Measurements from ENCODE around the gene RUNX2. TPM values are rescaled to one million over a fixed set of nuclear protein-coding genes. Genes with fewer than 3 reads are reported as not detected.

RUNX2 gene
- total RNA-seq, 1 donor from 2014 or later: 0.52 TPM

DNA sequence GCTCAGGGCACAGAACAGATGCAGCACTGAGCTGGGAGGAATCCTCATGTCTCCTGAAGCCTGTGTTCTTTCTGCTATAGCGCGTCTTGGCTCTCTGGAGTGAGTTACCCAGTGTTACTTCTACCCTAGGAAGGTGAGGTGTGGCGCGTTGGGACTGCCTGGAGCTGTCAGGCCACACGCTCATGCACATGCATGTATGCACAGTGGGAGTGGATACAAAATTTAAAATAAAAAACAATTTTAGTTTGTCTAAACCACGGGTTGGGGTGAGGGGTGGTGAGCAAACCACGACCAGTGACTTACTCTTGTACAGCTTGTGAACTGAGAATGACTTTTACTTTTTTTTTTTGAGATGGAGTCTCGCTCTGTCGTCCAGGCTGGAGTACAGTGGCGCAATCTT, 348.2 kb downstream of the RUNX2 start:
- Histone ChIP-seq H3K27me3 (ENCODE audit: control insufficient read depth in 3 of 3, insufficient read depth in 3 of 3, low read length in 3 of 3) (peaks cover 0 to 8% (median 3%) of the 10 kb centered on the region in 3 donors), H3K27ac (ENCODE audit: low read depth, low read length) (no peak overlapping the region), H3K9me3 (ENCODE audit: control insufficient read depth in 3 of 3, low read length in 3 of 3) (peaks cover 0 to 2% (median 1%) of the 10 kb centered on the region in 3 donors), H3K4me1 (ENCODE audit: control insufficient read depth in 3 of 3, insufficient read depth in 3 of 3, low read length in 3 of 3) (peaks cover 0 to 4% (median 0%) of the 10 kb centered on the region in 3 donors), H3K4me3 (ENCODE audit: low read length in 3 of 3) (no peak overlapping the region), H3K9ac (ENCODE audit: low read depth in 1 of 3, low read length in 3 of 3) (no peak overlapping the region), H3K36me3 (ENCODE audit: control insufficient read depth in 3 of 3, insufficient read depth in 3 of 3, low read length in 3 of 3) (no peaks in the 10 kb centered on the region)

DNA sequence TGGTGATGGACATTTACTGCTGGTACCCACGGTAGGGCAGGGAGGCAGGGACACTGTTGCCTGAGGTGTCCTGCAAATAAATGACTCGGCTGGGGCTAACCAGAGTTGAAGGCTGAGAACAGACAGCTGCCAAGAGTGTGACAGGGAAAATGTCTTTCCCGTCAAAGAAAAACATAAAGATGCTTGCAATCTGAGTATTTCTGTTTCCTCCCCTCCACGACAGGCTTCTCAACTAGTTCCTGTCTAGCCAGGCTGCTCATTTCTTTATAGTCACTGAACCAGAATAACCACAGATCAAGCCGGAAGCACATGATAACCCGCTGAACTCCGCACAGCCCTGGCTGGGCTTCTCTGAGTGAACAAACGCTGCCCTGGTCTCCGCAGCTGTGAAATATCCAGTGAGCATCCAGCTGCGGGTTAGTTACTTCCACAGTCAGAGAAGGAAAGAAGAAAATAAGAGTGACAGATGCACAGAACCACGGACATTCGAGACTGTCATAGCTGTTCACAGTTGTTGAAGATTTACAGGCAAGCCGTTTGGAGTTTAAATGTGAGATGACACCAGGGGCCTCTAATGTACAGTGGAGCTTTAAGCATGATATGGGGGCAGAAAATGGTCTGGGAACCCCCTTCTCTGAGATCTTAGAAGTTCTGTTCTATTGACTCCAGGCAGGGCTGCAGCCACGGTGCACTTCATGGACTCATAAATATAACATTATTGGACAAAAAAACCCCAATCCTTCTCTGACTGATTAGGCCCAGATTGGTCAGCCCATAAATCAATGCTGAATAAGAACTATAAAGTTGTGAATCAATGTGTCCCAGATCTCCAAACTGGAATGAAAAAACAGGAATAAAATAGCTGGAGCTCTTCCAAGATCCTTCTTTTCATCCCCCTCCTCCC, 349.5 kb downstream of the RUNX2 start:
- H3K4me3 ChIP-seq (ENCODE audit: low read length in 3 of 3): no peak overlapping the region
- H3K4me1 ChIP-seq (ENCODE audit: control insufficient read depth in 3 of 3, insufficient read depth in 3 of 3, low read length in 3 of 3): peaks cover 0 to 4% (median 0%) of the 10 kb centered on the region in 3 donors
- H3K9ac ChIP-seq (ENCODE audit: low read depth in 1 of 3, low read length in 3 of 3): no peak overlapping the region
- peaks cover 0 to 2% (median 1%) of the 10 kb centered on the region in 3 donors for H3K9me3 ChIP-seq (ENCODE audit: control insufficient read depth in 3 of 3, low read length in 3 of 3)
- no peaks in the 10 kb centered on the region for H3K36me3 ChIP-seq (ENCODE audit: control insufficient read depth in 3 of 3, insufficient read depth in 3 of 3, low read length in 3 of 3)
- H3K27me3 ChIP-seq (ENCODE audit: control insufficient read depth in 3 of 3, insufficient read depth in 3 of 3, low read length in 3 of 3): peaks cover 0 to 8% (median 3%) of the 10 kb centered on the region in 3 donors
- peak overlapping the region; percentile 15 for H3K27ac ChIP-seq (ENCODE audit: low read depth, low read length)

DNA sequence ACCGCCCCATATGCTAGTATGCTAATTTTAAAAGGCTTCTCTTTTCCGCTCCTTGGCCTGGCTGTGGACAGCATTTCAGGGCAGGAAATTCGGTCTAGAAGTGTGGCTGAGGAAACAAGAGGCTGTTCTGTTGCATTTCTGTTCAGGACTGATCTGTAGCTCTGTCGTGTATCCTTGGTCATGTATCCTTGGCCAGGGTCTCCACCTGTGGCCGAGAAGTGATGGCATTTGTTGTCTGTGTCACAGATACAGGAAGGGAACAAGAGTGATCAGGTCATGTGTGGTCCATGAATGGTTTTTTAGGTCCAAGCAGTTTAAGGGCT, 350.1 kb downstream of the RUNX2 start:
- H3K9me3 ChIP-seq (ENCODE audit: control insufficient read depth in 3 of 3, low read length in 3 of 3): peaks cover 0 to 2% (median 1%) of the 10 kb centered on the region in 3 donors
- no peak overlapping the region for H3K9ac ChIP-seq (ENCODE audit: low read depth in 1 of 3, low read length in 3 of 3)
- peaks cover 0 to 8% (median 3%) of the 10 kb centered on the region in 3 donors for H3K27me3 ChIP-seq (ENCODE audit: control insufficient read depth in 3 of 3, insufficient read depth in 3 of 3, low read length in 3 of 3)
- H3K4me1 ChIP-seq (ENCODE audit: control insufficient read depth in 3 of 3, insufficient read depth in 3 of 3, low read length in 3 of 3): peaks cover 0 to 4% (median 0%) of the 10 kb centered on the region in 3 donors
- no peaks in the 10 kb centered on the region for H3K36me3 ChIP-seq (ENCODE audit: control insufficient read depth in 3 of 3, insufficient read depth in 3 of 3, low read length in 3 of 3)
- no peak overlapping the region for H3K4me3 ChIP-seq (ENCODE audit: low read length in 3 of 3)
- H3K27ac ChIP-seq (ENCODE audit: low read depth, low read length): no peak overlapping the region

DNA sequence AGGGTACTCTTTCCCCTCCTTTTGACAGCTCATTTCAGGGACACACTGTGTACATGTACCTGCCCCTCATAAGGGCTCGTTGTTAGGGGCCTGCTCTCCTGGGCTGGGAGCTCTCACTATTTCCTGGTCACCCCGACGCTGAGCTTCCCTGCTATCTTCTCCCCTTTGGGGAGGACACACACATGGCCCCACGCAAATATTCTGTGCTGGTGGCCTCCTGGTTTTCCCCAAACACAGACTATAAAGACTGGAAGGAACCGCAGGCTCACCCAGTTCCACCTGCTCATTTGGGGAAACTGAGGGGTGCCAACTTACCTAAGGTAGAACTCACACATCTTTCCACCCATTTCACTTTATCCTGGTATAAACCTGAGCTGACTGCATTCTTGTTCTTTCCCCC, 351.0 kb downstream of the RUNX2 start:
- Histone ChIP-seq H3K9ac (ENCODE audit: low read depth in 1 of 3, low read length in 3 of 3) (no peak overlapping the region), H3K9me3 (ENCODE audit: control insufficient read depth in 3 of 3, low read length in 3 of 3) (peaks cover 0 to 2% (median 1%) of the 10 kb centered on the region in 3 donors), H3K4me1 (ENCODE audit: control insufficient read depth in 3 of 3, insufficient read depth in 3 of 3, low read length in 3 of 3) (peaks cover 0 to 4% (median 0%) of the 10 kb centered on the region in 3 donors), H3K4me3 (ENCODE audit: low read length in 3 of 3) (no peak overlapping the region), H3K27me3 (ENCODE audit: control insufficient read depth in 3 of 3, insufficient read depth in 3 of 3, low read length in 3 of 3) (peaks cover 0 to 8% (median 3%) of the 10 kb centered on the region in 3 donors), H3K36me3 (ENCODE audit: control insufficient read depth in 3 of 3, insufficient read depth in 3 of 3, low read length in 3 of 3) (no peaks in the 10 kb centered on the region), H3K27ac (ENCODE audit: low read depth, low read length) (no peak overlapping the region)

DNA sequence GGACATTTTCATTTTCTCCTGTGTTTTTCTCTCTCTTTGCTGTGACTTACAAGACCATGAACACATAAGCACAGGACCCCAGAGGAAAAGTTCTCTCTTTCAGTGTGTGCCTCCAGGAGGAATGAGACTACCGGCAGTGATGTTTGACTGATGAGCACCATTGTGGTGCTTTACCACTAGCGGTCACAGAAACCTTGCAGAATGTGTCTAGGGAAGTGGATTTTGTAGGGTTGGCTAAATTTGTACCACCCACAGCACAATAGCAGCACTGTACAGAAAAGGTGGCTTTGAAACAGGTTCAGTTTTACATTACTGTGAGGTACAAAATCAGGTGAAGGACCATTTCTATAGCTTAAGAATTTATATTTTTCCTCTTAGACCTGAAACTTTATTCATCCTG, 351.5 kb downstream of the RUNX2 start:
- H3K4me1 ChIP-seq (ENCODE audit: control insufficient read depth in 3 of 3, insufficient read depth in 3 of 3, low read length in 3 of 3): peaks cover 0 to 4% (median 0%) of the 10 kb centered on the region in 3 donors
- H3K27me3 ChIP-seq (ENCODE audit: control insufficient read depth in 3 of 3, insufficient read depth in 3 of 3, low read length in 3 of 3): peaks cover 0 to 8% (median 3%) of the 10 kb centered on the region in 3 donors
- peaks cover 0 to 2% (median 1%) of the 10 kb centered on the region in 3 donors for H3K9me3 ChIP-seq (ENCODE audit: control insufficient read depth in 3 of 3, low read length in 3 of 3)
- no peak overlapping the region for H3K4me3 ChIP-seq (ENCODE audit: low read length in 3 of 3)
- H3K36me3 ChIP-seq (ENCODE audit: control insufficient read depth in 3 of 3, insufficient read depth in 3 of 3, low read length in 3 of 3): no peaks in the 10 kb centered on the region
- no peak overlapping the region for H3K27ac ChIP-seq (ENCODE audit: low read depth, low read length)
- H3K9ac ChIP-seq (ENCODE audit: low read depth in 1 of 3, low read length in 3 of 3): no peak overlapping the region

DNA sequence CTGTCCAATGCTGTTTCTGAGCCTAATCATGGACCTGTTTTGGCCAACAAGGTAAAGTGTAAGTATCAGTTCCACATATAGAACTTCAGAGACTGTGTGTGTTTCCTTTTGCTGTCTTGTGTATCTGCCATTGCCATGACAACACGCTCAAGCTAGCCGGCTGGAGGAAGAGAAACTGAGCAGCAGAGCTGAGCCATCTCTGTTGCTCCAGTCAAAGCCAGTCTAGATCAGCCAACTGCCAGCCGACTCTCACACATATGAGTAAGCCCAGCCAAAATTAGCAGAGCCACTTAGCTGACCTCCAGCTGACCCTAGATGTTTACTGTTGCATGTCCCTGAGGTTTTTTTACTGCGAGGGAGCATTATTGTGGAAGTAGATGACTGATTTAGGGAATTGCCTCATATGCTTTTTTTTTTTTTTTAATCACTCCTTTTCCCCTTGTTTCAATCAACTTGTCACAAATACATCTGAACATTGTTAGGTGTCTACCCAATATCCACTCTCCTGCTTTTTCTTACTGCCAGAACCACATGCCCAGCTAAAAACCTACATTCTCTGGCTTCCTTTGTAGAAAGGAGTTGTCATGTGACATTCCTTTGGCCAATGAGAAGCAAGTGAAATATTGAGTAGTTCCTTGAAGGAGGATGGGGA, 353.9 kb downstream of the RUNX2 start:
- Histone ChIP-seq H3K36me3 (ENCODE audit: control insufficient read depth in 3 of 3, insufficient read depth in 3 of 3, low read length in 3 of 3) (no peaks in the 10 kb centered on the region), H3K4me3 (ENCODE audit: low read length in 3 of 3) (no peak overlapping the region), H3K9ac (ENCODE audit: low read depth in 1 of 3, low read length in 3 of 3) (no peak overlapping the region), H3K4me1 (ENCODE audit: control insufficient read depth in 3 of 3, insufficient read depth in 3 of 3, low read length in 3 of 3) (peaks cover 0 to 4% (median 0%) of the 10 kb centered on the region in 3 donors), H3K27ac (ENCODE audit: low read depth, low read length) (no peak overlapping the region), H3K9me3 (ENCODE audit: control insufficient read depth in 3 of 3, low read length in 3 of 3) (peaks cover 0 to 2% (median 1%) of the 10 kb centered on the region in 3 donors), H3K27me3 (ENCODE audit: control insufficient read depth in 3 of 3, insufficient read depth in 3 of 3, low read length in 3 of 3) (peaks cover 0 to 2% (median 0%) of the 10 kb centered on the region in 3 donors)

DNA sequence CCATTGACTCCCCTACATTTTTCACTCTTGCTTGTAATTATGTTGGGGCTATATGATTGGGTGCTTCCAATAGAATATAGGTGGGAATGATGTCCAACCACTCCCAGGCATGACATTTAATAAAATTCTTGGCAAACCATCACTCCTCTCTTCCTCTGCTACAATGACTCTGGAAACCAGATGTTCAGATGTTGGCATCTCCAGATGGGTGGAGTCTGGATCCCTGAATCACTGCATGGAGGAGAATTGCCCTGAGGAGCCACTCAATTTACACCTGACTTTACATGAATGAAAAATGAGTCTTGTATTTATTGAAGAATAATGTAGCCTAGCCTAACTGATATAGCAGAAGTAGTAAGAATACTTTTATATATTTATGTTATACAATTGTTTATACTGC, 356.3 kb downstream of the RUNX2 start:
- no peaks in the 10 kb centered on the region for H3K4me1 ChIP-seq (ENCODE audit: control insufficient read depth in 3 of 3, insufficient read depth in 3 of 3, low read length in 3 of 3)
- H3K9me3 ChIP-seq (ENCODE audit: control insufficient read depth in 3 of 3, low read length in 3 of 3): peaks cover 0 to 1% (median 0%) of the 10 kb centered on the region in 3 donors
- H3K36me3 ChIP-seq (ENCODE audit: control insufficient read depth in 3 of 3, insufficient read depth in 3 of 3, low read length in 3 of 3): no peaks in the 10 kb centered on the region
- no peak overlapping the region for H3K9ac ChIP-seq (ENCODE audit: low read depth in 1 of 3, low read length in 3 of 3)
- H3K27me3 ChIP-seq (ENCODE audit: control insufficient read depth in 3 of 3, insufficient read depth in 3 of 3, low read length in 3 of 3): no peaks in the 10 kb centered on the region
- no peak overlapping the region for H3K27ac ChIP-seq (ENCODE audit: low read depth, low read length)
- no peak overlapping the region for H3K4me3 ChIP-seq (ENCODE audit: low read length in 3 of 3)

DNA sequence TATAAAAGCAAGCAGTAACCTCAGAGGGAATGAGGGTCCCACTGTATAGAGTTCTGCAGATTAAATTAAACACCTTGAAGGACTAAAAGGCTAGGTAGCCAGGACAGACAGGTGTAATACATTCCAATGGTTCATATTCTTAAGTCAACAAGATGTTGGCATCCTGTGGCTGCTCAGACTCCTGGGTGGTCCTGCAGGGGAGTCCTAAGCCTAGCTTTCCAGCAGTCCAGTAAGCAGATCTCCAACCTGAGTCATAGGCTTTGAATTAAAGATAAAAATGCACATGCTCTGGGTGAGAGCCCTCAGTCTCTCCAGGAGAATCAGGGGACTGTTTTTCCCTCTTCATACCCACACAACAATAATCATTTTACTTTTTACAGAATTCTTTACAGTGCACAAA, 356.9 kb downstream of the RUNX2 start:
- no peaks in the 10 kb centered on the region for H3K27me3 ChIP-seq (ENCODE audit: control insufficient read depth in 3 of 3, insufficient read depth in 3 of 3, low read length in 3 of 3)
- H3K4me3 ChIP-seq (ENCODE audit: low read length in 3 of 3): no peak overlapping the region
- H3K36me3 ChIP-seq (ENCODE audit: control insufficient read depth in 3 of 3, insufficient read depth in 3 of 3, low read length in 3 of 3): no peaks in the 10 kb centered on the region
- peaks cover 0 to 1% (median 0%) of the 10 kb centered on the region in 3 donors for H3K9me3 ChIP-seq (ENCODE audit: control insufficient read depth in 3 of 3, low read length in 3 of 3)
- no peak overlapping the region for H3K9ac ChIP-seq (ENCODE audit: low read depth in 1 of 3, low read length in 3 of 3)
- no peak overlapping the region for H3K27ac ChIP-seq (ENCODE audit: low read depth, low read length)
- H3K4me1 ChIP-seq (ENCODE audit: control insufficient read depth in 3 of 3, insufficient read depth in 3 of 3, low read length in 3 of 3): no peaks in the 10 kb centered on the region

DNA sequence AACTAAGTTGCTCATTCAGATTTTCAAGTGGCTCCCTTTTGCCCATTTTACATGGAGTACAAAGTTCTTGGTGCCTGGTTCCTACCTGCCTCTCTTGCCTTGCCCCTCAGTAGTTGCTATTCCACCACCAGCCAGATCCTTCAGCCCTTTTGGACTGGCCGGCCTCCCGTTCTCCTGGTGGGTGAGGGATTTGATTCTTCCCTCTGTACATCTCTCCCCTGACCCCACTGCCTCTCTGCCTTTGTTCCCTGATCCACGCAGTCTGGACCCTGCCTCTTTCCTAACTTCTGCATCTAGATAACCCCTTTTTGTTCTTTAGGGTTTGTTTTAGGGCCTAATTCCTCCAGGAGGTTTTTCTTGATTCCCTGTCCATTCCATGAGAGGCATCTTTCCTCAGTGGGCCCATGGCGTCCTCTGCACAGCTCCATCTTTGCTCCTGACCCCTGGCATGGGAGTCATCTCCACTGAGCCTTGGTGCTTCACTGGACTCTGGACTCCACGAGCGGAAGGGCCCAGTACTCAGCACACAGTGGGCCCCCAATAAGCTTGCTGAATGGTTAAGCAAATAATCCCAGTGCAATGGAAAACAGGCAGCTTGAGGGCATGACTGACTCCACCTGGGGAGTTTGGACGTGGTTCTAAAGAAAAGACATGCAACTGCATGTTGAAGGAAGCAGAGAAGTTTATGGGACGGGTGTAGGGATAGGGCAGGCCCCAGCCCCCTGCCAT, 358.9 kb downstream of the RUNX2 start:
- no peaks in the 10 kb centered on the region for H3K36me3 ChIP-seq (ENCODE audit: control insufficient read depth in 3 of 3, insufficient read depth in 3 of 3, low read length in 3 of 3)

More for the DNA sequence above, 358.9 kb downstream of the RUNX2 start:
- no peak overlapping the region for H3K27ac ChIP-seq (ENCODE audit: low read depth, low read length)
- no peaks in the 10 kb centered on the region for H3K9me3 ChIP-seq (ENCODE audit: control insufficient read depth in 3 of 3, low read length in 3 of 3)
- no peaks in the 10 kb centered on the region for H3K27me3 ChIP-seq (ENCODE audit: control insufficient read depth in 3 of 3, insufficient read depth in 3 of 3, low read length in 3 of 3)
- no peaks in the 10 kb centered on the region for H3K4me1 ChIP-seq (ENCODE audit: control insufficient read depth in 3 of 3, insufficient read depth in 3 of 3, low read length in 3 of 3)
- no peak overlapping the region for H3K9ac ChIP-seq (ENCODE audit: low read depth in 1 of 3, low read length in 3 of 3)
- no peak overlapping the region for H3K4me3 ChIP-seq (ENCODE audit: low read length in 3 of 3)

All from skeletal muscle tissue (tissue), 4 donors.